IMR-90 (cell line): ENCODE data around the gene SHROOM1.

Source experiments
- CEBPB ChIP-seq: IDR thresholded peaks from 2 replicates; pipeline ENCODE4 v1.6.1; 2012; ENCODE audit warnings: low read depth, low read length, improper control_type of control experiment
- CHD1 ChIP-seq: IDR thresholded peaks from 2 replicates; pipeline ENCODE4 v1.6.1; 2012; ENCODE audit warnings: low read depth, low read length, improper control_type of control experiment
- CTCF ChIP-seq: conservative IDR thresholded peaks from 2 replicates; pipeline ENCODE4 v1.5.1; 2012; ENCODE audit warnings: mild to moderate bottlenecking, low read depth, low read length, improper control_type of control experiment
- MAFK ChIP-seq: IDR thresholded peaks from 2 replicates; pipeline ENCODE4 v1.6.1; 2012; ENCODE audit warnings: low read depth, low read length, improper control_type of control experiment
- MAZ ChIP-seq: IDR thresholded peaks from 2 replicates; pipeline ENCODE4 v1.6.1; 2012; ENCODE audit warnings: low read depth, mild to moderate bottlenecking, low read length, improper control_type of control experiment, moderate library complexity, borderline replicate concordance
- MXI1 ChIP-seq: IDR thresholded peaks from 2 replicates; pipeline ENCODE4 v1.6.1; 2012; ENCODE audit warnings: low read depth, mild to moderate bottlenecking, low read length, moderate library complexity, borderline replicate concordance
- NFE2L2 ChIP-seq: fragments of 150-350 bp; IDR thresholded peaks from 2 replicates; pipeline ENCODE4 v1.6.1; 2016; ENCODE audit warnings: low read depth, mild to moderate bottlenecking, low read length
- POLR2A ChIP-seq: IDR thresholded peaks from 2 replicates; pipeline ENCODE4 v1.6.1; 2012; ENCODE audit warnings: mild to moderate bottlenecking, low read depth, low read length
- RAD21 ChIP-seq: IDR thresholded peaks from 2 replicates; pipeline ENCODE4 v1.6.1; 2012; ENCODE audit warnings: low read length, improper control_type of control experiment
- SMC3 ChIP-seq: fragments of 150-350 bp; IDR thresholded peaks from 2 replicates; pipeline ENCODE4 v1.6.1; 2016; ENCODE audit warnings: low read depth, mild to moderate bottlenecking, antibody characterized with exemption, low read length, moderate library complexity

- TF ChIP-seq RAD21 = no peak
- TF ChIP-seq POLR2A = no peak
- TF ChIP-seq MAFK = no peak
- no peak for TF ChIP-seq CTCF
- no peak for TF ChIP-seq CEBPB
- no peak for TF ChIP-seq CHD1
- no peak for TF ChIP-seq SMC3
- no peak for TF ChIP-seq MAZ
- no peak for TF ChIP-seq MXI1
- TF ChIP-seq NFE2L2 = no peak
These were observed 10.4 kb upstream of the SHROOM1 start for GRCh38 chr5:132840896-132841295.
